Left ventricle myocardium superior (tissue), 1 donor: ENCODE measurements around the gene MAPT. TPM values are rescaled to one million over a fixed set of nuclear protein-coding genes. Genes with fewer than 3 reads are reported as not detected.

Source experiments
- ATAC-seq: fragments of 200-7000 bp; cut with Tn5 transposase; one replicate; pipeline ENCODE4 v1.9.1; 2020; ENCODE audit warnings: mild to moderate bottlenecking, moderate library complexity
- DNase-seq: peaks from one replicate; pipeline ENCODE4 v3.0.0-alpha.2; 2020
- intact Hi-C: fragments of 100-400 bp; cut with micrococcal nuclease; formaldehyde crosslinking; loops from one replicate; pipeline ENCODE4 v1.11.0; 2022
- total RNA-seq: library from RNA; stranded (reverse); fragmentation: NEBNext Ultra II Directional; extraction: Animal tissue kit (Norgen Biotek cat#: 25700); gene quantifications from one replicate; pipeline ENCODE4 v1.2.1, GENCODE V29; 2021
- donor health status: DM: no; HTN: yes; CAD: no; lungs with severe emphysema.

Gene MAPT
- total RNA-seq, 1 donor from 2014 or later: 42.2 TPM

- intact Hi-C loops: no loop called here
- ATAC-seq: no peak
- no peak for DNase-seq
Measured at GRCh38 chr17:46047398-46047797, 153.0 kb downstream of the MAPT start.

GRCh38 chr17:46047856-46048255 is 153.5 kb downstream of the MAPT start:
- intact Hi-C loops: no loop called here
- no peak for DNase-seq
- no peak for ATAC-seq

GRCh38 chr17:46049656-46050055 is 155.3 kb downstream of the MAPT start:
- ATAC-seq (no peak), DNase-seq (no peak)
- intact Hi-C loops: no loop called here

- DNase-seq: no peak
- ATAC-seq: no peak
- intact Hi-C loops: no loop called here
Measured at GRCh38 chr17:46053911-46054534, 159.7 kb downstream of the MAPT start.

DNA sequence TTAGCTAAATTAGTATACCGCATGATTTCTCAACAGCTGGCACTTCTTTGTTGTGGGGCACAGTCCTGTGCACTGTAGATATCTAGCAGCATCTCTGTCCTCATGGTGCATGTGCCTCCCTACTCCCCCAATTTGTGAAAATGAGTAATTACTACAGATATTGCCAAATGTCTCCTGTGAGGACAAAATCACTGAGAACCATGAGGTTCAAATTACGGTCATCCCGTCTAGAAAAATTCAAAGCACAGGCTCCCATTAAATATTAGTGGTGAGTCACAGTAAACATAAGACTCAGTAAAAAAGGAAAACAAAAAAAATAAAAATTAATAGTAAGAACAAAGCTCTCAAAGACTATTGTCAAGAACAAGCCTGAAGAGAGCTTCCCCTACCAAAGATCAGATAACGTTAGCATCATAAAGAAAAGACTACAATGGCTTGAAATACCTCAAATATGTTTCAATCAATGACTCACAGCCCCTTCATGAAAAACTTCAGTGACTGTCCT is 162.5 kb downstream of the MAPT start:
- ATAC-seq (no peak), DNase-seq (no peak)
- intact Hi-C loops: no loop called here

DNA sequence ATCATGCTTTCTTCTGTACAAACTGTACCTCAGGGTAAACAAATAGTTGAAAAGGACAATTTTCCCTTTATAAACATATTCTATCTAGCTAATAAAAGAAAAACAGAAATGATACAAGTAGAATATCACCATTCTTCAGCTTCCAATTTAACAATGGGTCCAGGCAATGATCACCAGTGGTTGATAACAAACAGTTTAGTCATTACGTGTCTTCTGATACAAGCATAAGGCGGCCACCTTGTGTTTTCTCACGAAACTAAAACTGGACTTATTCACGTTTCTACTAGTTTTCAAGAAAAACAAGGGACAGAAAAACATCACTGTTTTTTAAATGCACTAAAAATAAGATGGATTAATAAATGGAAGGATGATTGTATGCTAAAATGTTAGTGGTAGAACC is 163.0 kb downstream of the MAPT start:
- DNase-seq: no peak
- intact Hi-C loops: no loop called here
- no peak for ATAC-seq

GRCh38 chr17:46059486-46059885 is 165.1 kb downstream of the MAPT start:
- intact Hi-C loops: no loop called here
- DNase-seq (no peak), ATAC-seq (peak; percentile 68)

- DNase-seq (no peak), ATAC-seq (no peak)
- intact Hi-C loops: no loop called here
Measured at GRCh38 chr17:46060461-46060860, 166.1 kb downstream of the MAPT start.

GRCh38 chr17:46061435-46061834 is 167.1 kb downstream of the MAPT start:
- DNase-seq (no peak), ATAC-seq (no peak)
- intact Hi-C loops: no loop called here

DNA sequence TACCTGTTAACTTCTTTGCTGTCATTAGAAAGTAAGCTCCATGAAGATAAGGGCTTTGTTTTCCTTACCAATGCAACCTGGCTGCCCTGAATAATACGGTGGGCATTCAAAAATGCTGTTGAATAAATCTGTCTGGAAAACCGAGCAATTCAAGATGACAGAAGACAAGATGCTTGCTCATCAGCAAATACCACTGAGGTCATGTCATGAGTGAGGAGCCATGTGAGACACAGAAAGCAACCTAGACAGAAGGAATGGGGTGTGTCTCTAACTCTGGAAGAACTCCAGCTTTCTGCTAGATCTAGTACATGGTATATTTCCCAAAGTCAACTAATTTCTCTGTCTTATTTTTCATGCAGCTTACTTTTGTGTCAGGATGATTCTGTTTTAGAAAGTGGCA is 168.9 kb downstream of the MAPT start:
- intact Hi-C loops: no loop called here
- no peak for ATAC-seq
- DNase-seq: no peak

DNA sequence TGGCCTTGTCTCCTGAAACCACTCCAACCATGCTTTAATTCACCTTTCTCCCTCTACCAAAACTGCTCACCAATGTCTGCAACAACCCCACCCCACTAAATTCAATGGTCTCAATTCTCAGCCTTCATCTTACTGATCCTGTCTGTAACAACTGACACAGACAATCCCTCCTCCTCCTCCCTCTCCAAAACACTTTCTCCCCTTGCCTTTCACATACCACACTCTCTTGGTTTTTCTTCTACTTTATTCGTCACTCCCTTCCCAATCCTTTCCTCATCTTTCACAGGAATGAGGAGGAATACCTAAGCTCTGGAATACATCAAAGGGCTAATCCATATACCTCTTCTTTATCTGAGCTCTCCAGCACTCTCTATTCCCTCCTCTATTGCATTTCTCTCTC is 170.1 kb downstream of the MAPT start:
- DNase-seq (no peak), ATAC-seq (no peak)
- intact Hi-C loops: no loop called here

DNA sequence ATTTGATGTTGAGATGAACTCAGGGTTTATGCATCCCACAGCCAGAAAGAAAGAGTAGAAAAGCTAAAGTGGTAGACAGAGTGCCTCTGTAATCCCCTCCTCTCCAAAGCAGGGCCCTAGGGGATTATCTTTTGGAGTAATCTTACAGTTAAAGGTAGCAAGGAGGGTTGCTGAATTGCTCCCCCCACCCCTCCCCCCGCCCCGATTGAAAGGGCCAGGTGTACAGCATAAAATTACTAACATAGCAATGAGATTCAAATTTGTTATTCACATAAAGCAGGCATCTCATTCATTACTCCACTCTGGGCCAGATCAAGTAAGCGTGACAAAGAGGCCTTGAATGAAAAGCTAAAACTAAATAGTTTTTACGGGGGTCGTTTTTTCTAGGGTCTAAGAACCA is 177.4 kb downstream of the MAPT start:
- ATAC-seq: no peak

DNA sequence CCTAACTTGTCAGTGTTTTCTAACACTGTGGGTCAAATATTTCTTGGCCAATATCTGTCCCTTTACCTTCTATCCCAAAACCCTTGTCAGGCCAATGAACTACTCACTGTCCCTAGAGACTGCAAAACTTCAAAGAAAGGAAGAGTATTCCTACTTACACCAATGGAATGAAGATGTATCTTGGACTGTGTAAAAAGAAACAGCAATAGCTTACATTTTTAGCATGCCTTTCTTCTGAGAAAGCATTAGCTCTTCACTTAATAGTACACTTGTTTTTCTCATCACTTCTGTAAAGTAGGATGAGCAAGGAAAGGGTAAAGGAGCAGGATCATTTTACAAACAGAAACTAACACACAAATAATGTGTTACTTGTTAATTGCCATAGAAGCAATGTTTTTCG is 178.6 kb downstream of the MAPT start:
- ATAC-seq (no peak), DNase-seq (no peak)
- intact Hi-C loops: no loop called here

More for the DNA sequence above, 177.4 kb downstream of the MAPT start:
- no peak for DNase-seq
- intact Hi-C loops: no loop called here

GRCh38 chr17:46074540-46074939 is 180.2 kb downstream of the MAPT start:
- no peak for DNase-seq
- ATAC-seq: no peak
- intact Hi-C loops: no loop called here

Other genes starting within 250 kb of the MAPT start
- gene CRHR1, start 110.2 kb upstream of the MAPT start, total RNA-seq: not detected
- not detected for gene SPPL2C, start 49.7 kb upstream of the MAPT start, total RNA-seq
- not detected for gene STH, start 104.7 kb downstream of the MAPT start, total RNA-seq